Activated CD4-positive, CD25-positive, alpha-beta regulatory T cell treated with anti-CD3 and anti-CD28 coated beads, Interleukin-2, amount 50 U/mL, for 72 hours (primary cell): Measurements from ENCODE around the gene SH3BP2.
"Not testable (repeated sequence)": the region's sequence is repeated elsewhere in the genome, so short reads cannot be mapped to it uniquely, and the experiment has no call there.

Source experiments
- DNase-seq: peaks from one replicate; pipeline ENCODE4 v3.0.0; 2021

The SH3BP2 gene

GRCh38 chr4:2763511-2763967 lies 29.3 kb upstream of the SH3BP2 start:
- DNase-seq: no peak

DNA sequence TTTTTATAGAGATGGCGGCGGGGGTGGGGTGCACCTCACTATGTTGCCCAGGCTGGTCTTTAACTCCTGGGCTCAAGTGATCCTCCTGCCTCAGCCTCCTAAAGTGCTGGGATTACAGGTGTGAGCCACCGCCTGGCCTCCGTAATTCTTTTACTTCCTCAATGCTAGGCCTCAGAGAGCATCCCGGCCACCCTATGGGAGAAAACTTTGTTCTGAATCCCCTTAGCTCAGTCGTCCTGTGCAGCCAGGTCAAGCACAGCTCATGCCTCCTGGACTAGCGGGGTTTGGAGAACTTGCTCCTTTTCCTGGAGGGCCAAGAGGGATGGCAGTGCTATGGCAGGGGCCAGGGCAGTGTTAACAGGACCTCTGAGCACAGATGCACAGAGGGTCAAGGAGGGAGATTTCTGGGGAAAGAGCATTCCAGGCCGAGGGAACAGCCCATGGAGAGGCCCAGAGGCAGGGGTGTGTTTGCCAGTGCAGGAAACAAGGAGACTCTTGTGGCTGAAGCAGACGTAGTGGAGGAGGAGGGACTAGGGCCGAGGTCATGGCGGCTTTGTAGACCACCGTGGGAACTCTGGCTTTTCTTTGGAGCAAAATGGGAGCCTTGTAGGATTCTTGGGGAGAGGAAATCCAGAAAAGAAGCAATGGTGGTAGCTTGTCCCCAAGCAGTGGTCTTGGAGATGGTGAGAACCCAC lies 26.9 kb upstream of the SH3BP2 start:
- DNase-seq: no peak

DNA sequence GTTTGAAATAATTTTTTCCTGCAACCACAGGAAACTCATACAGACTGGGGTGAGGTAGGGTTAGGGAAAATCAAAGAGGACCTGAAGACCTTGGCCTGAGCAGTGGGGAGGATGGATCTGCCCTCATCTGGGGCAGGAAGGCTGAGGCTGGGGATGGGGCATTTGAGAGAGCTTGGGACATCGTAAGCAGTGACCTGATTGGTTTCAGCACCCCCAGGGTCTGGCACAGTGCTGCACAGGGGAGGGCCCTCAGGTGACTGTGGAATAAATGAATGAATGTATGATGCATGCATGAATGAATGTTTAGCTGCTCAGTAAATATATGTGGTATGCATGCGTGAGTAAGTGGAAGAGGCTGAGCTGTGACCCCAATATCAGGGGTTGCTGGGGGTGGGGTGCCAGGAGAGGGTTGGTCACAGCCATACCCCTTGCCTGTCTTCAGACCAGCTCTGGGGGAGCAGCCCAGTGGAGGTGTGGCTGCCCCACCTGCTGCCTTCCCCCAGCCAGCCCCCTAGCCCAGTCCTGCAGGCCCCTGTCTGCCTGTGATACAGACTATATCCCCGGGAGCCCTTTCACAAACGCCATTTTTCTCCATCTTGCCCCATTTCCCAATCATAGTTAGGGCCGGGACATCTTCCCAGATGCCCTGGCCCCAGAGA lies 25.7 kb upstream of the SH3BP2 start:
- DNase-seq: no peak

DNA sequence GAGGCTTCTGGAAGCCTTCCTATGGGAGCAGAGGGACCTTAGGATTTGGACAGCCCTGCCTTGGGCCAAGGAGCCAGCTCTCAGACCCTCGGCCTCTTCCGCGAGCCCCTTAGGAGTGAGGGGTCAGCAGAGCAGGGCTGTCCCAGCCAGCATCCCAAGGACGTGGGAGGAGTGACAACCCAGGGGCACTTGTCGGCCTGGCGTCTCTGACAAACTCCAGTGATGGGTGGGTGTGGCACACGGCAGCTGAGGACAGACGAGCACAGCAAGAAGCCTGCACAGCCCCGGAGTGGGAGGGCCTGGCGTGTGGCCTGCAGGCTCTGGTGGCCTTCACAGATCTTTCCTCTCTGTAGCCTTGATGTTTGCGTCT lies 25.2 kb upstream of the SH3BP2 start:
- DNase-seq: no peak

DNA sequence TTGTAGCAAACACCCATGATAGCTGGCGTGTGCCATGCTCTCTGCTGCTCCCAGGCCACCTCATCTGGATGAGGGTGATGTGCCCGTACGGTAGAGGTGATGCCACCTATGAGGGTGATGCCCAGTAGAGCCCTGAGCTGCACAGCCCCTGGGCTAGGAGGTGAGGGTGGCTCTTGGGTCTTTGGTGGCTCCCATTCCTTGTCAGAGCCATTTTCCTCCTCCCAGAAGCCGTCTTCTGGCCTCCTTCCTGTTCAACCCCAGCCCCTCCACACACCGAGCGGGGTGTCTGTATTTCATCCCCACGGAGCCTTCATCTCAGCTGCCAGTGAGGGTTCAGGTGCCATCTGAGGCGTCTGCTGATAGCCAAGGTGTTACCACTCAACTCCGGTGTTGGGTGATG lies 24.8 kb upstream of the SH3BP2 start:
- no peak for DNase-seq

DNA sequence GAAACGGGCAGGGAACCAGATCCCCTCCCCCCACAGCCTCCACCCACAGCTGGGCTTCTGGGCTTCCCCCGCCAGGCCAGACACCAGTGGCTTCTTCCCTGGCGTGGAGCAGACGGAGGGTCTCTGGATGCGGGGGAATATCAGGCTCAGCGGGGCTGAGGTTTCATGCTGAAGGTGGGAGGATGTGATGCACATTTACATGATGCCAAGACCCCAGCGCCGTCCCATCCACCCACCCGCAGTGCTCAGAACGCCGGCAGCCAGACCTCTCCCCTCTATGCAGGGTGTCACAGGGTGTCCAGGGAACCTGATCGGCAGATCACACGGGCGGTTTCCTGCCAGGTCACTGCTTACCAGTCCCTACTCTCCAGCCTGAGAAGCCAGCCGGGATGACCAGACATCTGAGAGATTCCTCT lies 24.0 kb upstream of the SH3BP2 start:
- DNase-seq: no peak

- DNase-seq: no peak
Measured at GRCh38 chr4:2771264-2771663, 21.6 kb upstream of the SH3BP2 start.

GRCh38 chr4:2780643-2781042 lies 12.2 kb upstream of the SH3BP2 start:
- DNase-seq: not testable (repeated sequence)

DNA sequence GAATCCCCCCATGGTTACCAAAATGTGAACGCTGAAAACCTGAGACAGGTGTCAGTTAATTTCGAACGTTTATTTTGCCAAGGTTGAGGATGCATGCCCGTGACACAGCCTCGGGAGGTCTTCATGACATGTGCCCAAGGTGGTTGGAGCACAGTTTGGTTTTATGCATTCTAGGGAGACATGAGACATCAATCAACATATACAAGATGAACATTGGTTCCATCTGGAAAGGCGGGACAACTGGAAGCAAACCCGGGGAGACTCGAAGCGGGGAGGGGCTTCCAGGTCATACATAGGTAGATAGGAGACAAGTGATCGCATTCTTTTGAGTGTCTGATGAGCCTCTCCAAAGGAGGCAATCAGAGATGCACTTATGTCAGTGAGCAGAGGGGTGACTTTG lies 11.0 kb upstream of the SH3BP2 start:
- DNase-seq: no peak

DNA sequence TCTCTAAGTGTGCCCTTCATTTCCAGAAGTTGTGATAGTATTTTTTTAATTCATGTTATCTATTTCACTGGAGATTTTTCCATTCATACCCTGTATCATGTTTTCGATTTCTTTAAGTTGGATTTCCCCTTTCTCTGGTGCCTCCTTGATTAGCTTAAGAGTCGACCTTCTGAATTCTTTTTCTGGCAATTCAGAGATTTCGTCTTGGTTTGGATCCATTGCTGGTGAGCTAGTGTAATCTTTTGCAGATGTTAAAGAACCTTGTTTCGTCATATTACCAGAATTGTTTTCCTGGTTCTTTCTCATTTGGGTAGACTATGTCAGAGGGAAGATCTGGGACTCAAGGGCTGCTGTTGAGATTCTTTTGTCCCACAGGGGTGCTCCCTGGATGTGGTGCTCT lies 9.1 kb upstream of the SH3BP2 start:
- no peak for DNase-seq

DNA sequence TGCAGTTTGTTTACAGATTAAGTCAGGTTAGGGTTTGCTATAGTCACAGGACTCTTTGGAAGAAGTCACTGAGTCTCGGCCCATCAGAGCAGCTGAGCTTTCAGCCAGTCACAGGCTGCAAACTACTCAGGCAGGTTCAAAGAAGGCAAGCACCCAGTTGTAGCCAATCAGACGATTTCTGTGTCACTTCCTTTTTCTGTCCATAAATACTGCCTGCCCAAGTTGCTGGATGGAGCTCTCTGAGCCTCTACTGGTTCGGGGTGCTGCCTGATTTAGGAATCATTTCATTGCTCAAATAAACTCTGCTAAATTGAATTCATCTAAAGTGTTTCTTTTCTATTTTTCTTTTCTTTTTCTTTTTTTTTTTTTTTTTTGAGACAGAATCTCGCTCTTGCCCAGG lies 7.3 kb upstream of the SH3BP2 start:
- peak; percentile 25 for DNase-seq

DNA sequence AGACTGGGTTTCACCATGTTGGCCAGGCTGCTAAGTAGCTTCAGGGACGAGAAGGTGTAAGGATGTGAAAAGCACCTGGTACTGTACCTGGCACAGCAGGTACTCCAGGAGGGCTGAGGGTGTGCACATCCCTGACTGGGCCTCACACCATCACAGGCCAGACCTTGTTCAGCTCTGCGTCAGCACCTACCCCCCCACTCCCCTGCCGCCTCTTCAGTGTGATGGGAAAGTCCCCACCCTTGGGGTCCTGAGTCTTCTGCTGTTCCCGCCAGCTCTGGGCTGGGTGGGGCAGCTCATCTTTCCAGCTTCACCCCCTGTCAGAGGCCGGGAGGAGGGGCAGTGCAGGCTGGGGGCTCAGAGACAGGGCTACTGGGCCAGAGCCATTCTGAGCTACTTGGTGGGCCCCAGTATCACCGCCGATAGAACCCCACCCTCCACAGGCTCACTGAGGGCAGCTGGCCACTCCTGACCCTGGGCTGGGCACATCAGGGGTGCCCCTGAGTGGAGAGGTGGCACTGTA lies 6.7 kb upstream of the SH3BP2 start:
- peak; percentile 40 for DNase-seq

- peak; percentile 30 for DNase-seq
Measured at GRCh38 chr4:2786794-2787229, 6.1 kb upstream of the SH3BP2 start.

GRCh38 chr4:2787230-2788100 lies 5.4 kb upstream of the SH3BP2 start:
- DNase-seq: peak; percentile 41

- DNase-seq: no peak
Measured at GRCh38 chr4:2788101-2788500, 4.8 kb upstream of the SH3BP2 start.

DNA sequence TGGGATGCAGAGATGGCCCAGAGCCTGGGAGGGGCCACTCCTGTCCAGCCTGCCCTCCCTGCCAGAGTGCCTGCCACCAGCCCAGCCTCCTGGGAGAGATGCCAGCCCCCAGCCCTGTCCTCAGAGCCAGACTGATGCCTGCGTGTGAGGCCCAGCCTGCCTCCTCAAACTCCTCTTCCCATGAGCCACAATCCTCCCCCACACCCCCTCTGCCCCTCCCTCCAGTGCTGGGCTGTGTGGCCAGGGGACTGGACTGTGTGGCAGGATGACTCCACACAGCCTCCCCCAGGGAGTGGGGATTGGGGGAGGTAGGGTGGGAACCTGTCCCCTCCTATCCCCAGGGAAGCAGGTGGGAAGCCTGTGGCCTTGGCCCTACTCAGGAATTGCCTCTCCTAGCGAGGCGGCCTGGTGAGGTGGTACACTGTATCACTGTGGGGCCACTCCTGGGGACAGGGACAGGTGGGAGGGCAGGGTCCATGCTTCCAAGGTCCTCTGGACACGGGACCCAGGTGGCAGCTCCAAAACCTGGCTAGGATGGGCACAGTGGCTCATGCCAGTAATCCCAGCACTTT lies 4.3 kb upstream of the SH3BP2 start:
- peak; percentile 29 for DNase-seq

DNA sequence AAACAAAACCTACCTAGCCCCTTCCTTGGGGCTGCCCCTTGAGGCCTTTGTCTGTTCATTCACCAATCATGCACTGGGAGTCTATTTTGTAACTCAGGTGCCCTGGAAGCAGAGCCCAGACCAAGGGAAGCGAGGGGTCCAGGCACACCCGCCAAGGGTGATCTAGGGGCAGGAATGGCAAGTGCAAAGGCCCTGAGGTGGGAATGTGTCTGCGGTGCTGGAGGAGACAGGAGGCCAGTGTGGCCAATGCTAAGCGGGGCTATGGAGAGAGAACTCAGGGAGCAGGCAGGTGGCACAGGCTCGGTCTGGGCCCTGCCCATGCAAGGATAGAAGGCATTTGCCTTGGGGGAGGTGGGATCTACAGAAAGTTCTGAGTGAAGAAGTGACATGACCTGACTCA lies 3.5 kb upstream of the SH3BP2 start:
- no peak for DNase-seq

DNA sequence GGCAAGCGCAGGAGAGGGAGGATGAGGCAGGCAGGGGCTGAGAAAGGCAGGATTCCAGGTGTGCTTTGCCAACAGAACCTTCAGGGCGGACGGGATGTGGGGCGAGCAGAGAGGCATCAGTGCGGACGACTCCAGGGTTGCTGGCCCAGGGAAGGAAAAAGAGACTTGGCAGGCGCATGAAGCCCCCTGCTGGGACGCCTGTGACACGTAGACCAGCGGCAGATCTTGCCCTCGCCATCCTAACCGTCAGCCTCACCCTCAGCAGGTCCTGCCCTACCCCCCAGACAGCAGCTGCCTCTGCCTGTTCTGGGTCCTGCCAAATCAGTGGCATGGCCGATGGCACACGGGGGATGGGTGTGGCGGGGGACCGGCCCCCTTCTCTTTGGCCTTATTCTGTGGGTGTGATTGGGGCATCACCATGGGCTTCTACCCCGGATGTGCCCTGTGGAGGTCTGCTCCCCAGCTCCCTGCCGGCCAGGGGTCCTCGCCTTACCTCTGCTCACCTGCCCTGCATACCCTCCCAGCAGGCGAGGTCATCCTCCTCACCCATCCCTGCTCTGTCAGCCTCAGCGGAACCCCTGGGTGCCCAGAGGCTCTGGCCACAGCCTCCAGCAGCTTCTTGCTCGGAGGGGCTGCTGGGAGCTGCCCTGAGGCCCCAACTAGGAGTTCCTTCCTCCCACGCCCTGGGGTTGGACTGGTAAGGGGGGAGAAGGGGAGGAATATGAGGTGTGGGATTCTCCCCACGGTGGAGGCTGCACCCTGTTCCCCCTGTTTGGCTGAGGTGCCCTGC lies 2.9 kb upstream of the SH3BP2 start:
- DNase-seq: peak; percentile 30

DNA sequence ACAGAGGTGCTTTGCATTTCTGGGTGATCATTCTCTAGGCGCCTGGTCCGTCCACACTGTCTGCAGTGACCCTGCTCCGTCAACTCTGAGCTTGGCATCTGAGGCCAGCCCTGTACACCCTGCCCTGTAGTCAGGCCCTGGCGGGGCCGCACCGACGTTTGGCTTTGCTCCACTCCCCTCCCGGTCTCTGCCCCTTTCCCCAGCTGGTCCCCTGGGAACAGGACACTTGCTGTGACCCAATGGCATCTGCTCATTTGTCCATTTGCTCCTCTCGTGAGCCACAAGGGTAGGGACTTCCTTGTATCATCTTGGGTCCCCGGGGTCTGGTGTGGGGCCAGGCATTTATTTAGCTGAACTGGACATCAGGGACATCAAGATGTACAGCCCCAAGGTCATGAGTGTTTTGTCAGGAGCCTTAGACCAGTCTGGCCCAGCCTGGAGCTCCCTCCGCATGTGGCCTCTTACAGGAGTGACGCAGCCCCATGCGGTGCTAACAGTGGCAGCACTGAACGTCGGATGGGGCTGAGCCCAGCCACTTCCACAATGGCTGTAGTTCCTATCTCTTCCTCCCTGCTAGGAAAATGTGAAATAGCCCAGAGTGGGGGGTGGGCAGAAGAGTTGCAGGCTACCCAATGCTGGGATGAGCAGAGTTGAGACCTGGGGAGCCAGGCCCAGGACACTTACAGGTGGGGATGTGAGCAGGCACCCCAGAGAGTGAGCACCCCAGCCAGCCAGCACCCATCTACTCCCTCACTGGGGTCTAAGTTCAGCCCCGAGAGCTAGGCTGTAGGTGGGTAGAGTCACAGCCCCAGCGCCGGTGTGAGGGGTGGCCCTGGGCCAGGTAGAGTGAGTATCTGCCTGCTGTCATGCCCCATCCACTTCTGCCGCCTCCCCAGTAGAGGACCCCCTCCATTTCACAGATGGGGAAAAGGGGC lies 2.0 kb upstream of the SH3BP2 start:
- no peak for DNase-seq

DNA sequence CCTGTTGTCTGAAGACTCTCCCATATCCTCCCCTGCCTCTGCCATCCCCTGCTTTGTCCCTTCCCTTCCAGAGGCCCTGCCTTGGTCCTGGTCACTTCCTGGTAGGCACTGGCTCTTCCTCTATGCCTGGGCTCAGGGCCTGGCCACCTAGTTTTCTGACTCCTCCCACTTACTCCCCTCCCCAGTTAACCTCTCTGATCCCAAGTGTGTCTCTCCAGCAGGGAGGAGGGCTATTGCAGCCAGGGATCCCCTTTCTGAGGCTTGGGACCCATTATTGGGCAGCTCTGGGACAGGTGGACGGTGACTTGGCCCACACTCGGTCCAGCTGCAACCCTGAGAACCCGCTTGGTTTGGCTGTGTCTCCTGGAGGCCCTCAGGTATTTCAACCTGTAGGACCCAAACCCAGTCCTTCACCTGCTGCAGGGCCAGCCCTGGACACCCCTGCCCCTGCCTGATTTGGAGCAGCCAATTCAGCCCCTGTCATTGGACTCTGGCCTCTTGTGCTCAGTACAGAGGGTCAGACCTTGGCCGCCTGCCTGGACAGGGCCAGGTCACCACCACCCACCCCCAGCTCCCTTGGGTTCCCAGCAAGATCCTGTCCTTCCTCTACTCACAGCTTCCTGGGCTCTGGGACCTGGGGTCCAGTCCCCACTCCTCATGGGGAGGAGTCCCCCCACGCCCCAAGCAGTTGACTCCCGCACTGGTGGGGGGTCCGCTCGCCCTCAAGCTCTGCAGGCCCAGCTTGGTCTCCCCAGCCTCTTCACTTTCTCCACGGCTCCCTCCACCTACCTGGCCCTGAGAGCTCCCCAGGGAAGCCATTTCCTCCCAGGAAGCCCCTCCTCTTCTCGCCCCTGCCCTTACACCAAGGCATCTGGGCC lies 1.1 kb upstream of the SH3BP2 start:
- peak; percentile 29 for DNase-seq
